ENCODE results near the gene TCAP. TPM values are rescaled to one million over a fixed set of nuclear protein-coding genes. Genes with fewer than 3 reads are reported as not detected.
A peak's percentile ranks its signal among the peaks of the same experiment; 100 is the strongest.

TCAP gene
- total RNA-seq, 1 experiment from 2014 or later, result 2.1 TPM

DNA sequence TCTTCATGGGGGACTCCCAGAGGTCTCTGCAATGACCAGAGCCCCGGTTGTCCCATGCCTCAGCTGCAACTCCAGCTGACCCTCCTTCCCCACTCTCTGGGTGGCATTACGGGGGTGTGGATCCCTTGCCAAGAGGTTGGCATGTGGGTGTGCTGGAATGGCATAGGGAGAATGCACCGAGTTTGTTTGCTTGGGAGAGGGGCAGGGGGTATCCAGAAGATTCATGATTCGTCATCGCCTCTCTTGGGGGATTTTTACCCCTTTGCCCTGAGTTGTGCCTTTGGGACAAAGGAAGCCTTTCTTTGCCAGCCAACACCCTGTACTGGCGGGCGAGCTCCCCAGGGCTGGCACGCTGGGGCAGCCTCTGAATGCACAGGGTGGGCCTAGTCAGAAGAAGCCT, 41.2 kb downstream of the TCAP start:
- Histone ChIP-seq H3K27ac (ENCODE audit: insufficient read length, low read depth, low read length) (no peak overlapping the region), H2BK12ac (ENCODE audit: insufficient read length, low read depth, low read length) (no peak overlapping the region), H2AK5ac (ENCODE audit: insufficient read length, low read length) (no peak overlapping the region), H3K79me1 (ENCODE audit: insufficient read depth, low read depth, low read length, poor library complexity, severe bottlenecking) (no peaks in the 10 kb centered on the region), H4K91ac (ENCODE audit: insufficient read length, low read depth, low read length) (no peak overlapping the region), H3T11ph (ENCODE audit: low read length) (no peak overlapping the region), H3K4ac (ENCODE audit: low read depth, low read length) (no peak overlapping the region), H3K14ac (ENCODE audit: insufficient read depth, low read length) (no peak overlapping the region; the same call in 1 of the 2 replicates), H3K56ac (ENCODE audit: insufficient read length, low read depth, low read length) (no peak overlapping the region), H2BK5ac (ENCODE audit: insufficient read length, low read length) (no peak overlapping the region), H4K5ac (ENCODE audit: insufficient read length, low read depth, low read length) (no peak overlapping the region), H3K79me2 (ENCODE audit: insufficient read depth, low read length) (peaks cover 45% of the 10 kb centered on the region; the same call in 1 of the 2 replicates), H2BK20ac (ENCODE audit: low read depth, low read length, poor library complexity, severe bottlenecking) (no peak overlapping the region), H3K9me3 (ENCODE audit: control insufficient read depth, low read depth, low read length) (no peaks in the 10 kb centered on the region), H3K27me3 (ENCODE audit: insufficient read depth, low read length) (no peaks in the 10 kb centered on the region), H3K23me2 (ENCODE audit: insufficient read length, low read depth, low read length, poor library complexity, severe bottlenecking) (peaks cover 1% of the 10 kb centered on the region), H2BK120ac (ENCODE audit: low read depth, low read length, poor library complexity, severe bottlenecking) (no peak overlapping the region), H4K8ac (replicated peaks; ENCODE audit: insufficient read length, low read depth, low read length) (no peak overlapping the region), H2BK15ac (ENCODE audit: low read depth, low read length) (no peak overlapping the region), H3K4me2 (ENCODE audit: insufficient read depth, insufficient read length, low read length) (no peak overlapping the region), H3K4me1 (ENCODE audit: insufficient read depth, low read length) (peaks cover 12% of the 10 kb centered on the region), H3K18ac (ENCODE audit: insufficient read length, low read depth, low read length) (no peak overlapping the region), H4K20me1 (ENCODE audit: control insufficient read depth, insufficient read depth, insufficient read length) (no peaks in the 10 kb centered on the region), H3K23ac (ENCODE audit: insufficient read length, low read depth, low read length) (no peak overlapping the region), H2AFZ (ENCODE audit: low read length) (no peak overlapping the region), H3K9ac (ENCODE audit: extremely low read depth, insufficient read length, low read length) (no peak overlapping the region)
- Mint-ChIP-seq H3K27ac (peak overlapping the region; percentile 14 to 82 (median 77); a peak in 4 of 7 replicates), H3K4me1 (peaks cover 42 to 47% of the 10 kb centered on the region in 2 experiments), H3K27me3 (ENCODE audit: low read depth) (no peaks in the 10 kb centered on the region; the same call in 1 of the 2 replicates), H3K36me3 (ENCODE audit: insufficient read depth in 1 of 3, low read depth in 3 of 3) (peaks cover 55 to 76% (median 62%) of the 10 kb centered on the region in 3 experiments), H3K4me3 (peak overlapping the region in 1 of 2 experiments; percentile 32; a peak in 1 of 5 replicates), H3K9me3 (no peaks in the 10 kb centered on the region)
- no CpG with 5 or more reads among the region's 8 CpGs for WGBS (ENCODE audit: extremely low coverage, insufficient read length, low lambda C conversion rate)
- DNase-seq, result no peak
- TF ChIP-seq, protein P1, sequence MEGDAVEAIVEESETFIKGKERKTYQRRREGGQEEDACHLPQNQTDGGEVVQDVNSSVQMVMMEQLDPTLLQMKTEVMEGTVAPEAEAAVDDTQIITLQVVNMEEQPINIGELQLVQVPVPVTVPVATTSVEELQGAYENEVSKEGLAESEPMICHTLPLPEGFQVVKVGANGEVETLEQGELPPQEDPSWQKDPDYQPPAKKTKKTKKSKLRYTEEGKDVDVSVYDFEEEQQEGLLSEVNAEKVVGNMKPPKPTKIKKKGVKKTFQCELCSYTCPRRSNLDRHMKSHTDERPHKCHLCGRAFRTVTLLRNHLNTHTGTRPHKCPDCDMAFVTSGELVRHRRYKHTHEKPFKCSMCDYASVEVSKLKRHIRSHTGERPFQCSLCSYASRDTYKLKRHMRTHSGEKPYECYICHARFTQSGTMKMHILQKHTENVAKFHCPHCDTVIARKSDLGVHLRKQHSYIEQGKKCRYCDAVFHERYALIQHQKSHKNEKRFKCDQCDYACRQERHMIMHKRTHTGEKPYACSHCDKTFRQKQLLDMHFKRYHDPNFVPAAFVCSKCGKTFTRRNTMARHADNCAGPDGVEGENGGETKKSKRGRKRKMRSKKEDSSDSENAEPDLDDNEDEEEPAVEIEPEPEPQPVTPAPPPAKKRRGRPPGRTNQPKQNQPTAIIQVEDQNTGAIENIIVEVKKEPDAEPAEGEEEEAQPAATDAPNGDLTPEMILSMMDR (conservative IDR thresholded peaks at IDR 0.05), result no peak
